Kidney glomerular epithelial cell (primary cell): ENCODE results near the gene STRN.
"Not testable (repeated sequence)": the region's sequence is repeated elsewhere in the genome, so short reads cannot be mapped to it uniquely, and the experiment has no call there.

ENCODE experiments used
- DNase-seq: peaks from one replicate; lab custom pipeline; 2025; lab: John Stamatoyannopoulos, UW

STRN gene

DNA sequence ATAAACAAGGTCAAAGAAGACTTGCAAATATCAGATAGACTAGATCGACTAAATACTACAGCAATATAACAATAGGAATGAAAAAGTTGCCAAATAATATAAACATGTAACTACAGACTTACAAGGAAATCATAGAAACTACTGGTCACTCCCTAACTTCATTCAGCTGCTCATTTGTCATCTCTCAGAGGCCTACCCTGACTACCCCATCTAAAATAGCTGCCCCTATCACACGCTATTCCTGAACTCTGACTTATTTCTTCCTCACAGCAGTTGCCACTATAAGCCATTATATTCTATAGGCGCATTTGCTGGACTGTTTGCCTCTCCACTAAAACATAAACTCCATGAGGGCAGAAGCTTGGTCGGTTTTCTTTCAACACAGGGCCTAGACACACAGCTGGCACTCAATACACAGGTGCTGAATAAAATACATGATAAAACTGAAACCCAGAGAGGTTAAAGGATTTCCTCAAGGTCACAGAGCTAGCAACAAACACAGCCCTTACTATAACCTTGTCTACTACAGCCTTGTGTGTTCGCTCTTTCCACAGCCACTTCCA, 1.8 kb downstream of the STRN start:
- DNase-seq: no peak

DNA sequence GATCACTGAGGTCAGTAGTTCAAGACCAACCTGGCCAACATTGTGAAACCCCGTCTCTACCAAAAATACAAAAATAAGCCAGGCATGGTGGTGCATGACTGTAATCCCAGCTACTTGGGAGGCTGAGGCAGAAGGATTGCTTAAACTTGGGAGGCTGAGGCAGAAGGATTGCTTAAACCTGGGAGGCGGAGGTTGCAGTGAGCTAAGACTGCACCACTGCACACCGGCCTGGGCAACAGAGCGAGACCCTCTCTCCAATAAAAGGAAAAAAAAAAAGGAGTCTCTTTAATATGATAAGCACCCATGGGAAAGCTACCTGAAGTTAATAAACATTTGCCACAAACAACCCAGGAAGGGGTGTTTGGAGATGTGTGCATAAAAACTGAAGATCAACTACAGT, 2.6 kb downstream of the STRN start:
- DNase-seq: no peak

DNA sequence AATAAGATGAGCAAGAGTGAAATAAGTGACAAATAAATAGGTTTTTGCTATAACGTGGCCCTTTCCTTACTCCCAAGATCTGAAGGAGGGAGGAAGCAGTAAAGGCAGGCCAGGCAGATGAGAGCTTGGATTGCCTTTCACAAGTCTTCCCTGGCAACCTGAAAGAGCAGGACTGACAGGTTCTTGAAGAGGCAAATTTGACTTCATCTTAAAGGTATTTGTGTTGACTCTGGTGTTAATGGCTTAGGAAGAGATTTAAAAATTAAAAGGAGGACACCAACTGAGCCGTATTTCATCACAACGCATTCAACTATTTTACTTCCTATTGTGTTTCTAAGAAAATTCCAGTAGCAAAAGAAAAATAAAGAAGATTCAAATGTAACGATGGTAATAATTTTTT, 3.2 kb downstream of the STRN start:
- DNase-seq: no peak

DNA sequence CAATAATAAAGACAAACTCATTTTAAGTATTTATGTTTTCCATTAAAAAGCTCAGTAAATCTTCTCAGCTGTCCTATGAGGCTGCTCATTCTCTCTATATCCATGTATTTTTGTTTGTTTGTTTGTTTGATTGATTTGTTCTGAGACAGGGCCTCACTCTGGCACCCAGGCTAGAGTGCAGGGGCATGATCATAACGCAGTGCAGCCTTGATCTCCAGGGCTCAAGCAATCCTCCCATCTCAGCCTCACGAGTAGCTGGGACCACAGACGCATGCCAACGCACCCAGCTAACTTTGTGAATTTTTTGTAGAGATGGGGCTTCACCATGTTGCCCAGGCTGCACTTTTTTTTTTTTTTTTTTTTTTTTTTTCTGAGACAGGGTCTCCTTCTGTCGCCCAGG, 5.6 kb downstream of the STRN start:
- DNase-seq: no peak

DNA sequence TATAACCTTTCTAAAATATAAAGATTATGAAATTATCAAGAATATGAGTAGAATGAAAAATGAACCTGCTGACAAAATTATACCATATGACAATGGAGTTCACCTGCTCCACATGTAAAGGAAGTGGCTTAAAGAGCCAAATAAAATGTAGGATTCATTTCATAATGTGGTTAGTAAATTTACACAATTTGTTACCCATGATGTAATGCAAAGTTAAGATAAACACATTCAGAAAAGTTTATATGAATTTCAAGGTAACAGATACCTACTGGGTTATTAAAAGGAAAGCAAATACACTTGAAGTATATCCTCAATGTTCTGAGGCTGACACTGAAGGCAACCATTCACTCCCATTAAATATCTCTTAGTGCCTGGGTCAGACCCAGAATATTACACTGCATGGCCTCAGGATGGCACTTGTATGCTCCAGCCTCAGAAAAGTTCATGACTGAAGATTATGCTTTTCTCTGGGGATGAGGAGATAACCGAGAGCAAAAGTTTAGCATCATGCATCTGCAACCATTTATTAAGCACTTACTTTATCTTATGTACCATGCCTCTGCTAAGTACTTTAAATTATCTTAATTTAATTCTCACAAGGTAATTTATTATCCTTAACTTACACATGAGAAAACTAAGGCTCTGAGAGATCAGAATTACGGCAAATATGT, 6.2 kb downstream of the STRN start:
- no peak for DNase-seq

DNA sequence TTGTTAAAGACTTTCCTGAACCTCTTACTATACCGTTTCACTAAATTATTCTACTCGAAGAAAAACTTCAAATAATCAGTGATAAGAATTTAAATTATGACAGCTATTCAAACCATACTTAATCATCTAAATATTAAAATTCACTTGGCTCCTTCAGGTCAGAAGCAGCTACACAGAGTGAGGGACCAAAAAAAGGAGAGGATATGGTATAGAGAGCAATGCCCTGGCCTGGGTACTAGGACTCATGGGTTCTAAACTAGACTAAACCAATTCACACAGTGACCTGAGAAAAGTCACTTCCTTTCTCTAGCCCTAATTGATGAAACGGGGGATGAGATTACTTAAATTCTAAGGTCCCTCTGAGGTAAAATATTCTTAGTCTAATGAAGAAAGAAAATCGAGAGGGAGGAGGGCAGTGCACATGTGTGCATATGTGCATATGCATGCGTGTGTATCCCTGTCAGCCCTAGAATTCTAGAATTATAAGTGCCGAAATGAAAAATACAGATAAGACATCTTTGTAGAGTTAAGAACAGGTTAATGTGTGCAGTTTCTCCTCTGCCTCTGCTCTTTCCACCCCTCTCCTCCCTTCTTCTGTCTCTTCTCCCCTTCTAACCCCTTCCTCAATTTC, 11.2 kb downstream of the STRN start:
- no peak for DNase-seq

DNA sequence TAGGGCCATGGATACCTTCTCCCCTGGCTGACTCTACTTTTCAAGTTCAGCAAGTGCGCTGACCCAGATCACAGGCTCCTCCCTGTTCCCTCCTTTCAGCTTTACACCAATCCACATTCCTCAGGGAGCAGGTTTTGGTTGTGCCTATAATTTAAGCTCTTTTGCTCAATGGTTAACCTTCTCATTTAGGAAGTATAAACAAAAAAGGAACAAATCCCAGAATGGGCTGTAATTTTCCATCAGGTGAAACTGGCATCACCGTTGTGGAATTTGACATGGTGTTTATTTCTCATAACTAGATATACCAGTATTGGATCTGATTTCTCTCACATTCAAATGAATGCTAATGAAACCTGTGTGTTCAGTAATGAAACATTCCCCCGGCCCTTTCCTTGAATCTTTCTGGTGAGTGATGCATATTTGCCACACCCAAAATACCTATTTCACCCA, 13.6 kb downstream of the STRN start:
- no peak for DNase-seq

DNA sequence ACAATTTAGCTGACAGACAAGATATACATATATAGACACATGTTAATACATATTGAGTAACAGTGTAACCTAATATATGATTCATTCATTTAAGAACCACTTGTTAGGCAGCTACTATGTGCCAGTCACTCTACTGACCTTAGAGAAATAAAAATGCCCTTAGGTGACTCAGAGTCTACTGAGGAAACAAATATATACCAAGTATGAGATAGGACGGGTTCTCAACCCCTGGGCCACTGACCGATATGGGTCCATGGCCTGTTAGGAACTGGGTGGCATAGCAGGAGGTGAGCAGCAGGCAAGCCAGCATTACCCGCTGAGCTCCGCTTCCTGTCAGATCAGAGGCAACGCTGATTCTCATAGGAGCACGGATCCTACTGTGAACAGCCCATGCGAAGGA, 14.8 kb downstream of the STRN start:
- no peak for DNase-seq

DNA sequence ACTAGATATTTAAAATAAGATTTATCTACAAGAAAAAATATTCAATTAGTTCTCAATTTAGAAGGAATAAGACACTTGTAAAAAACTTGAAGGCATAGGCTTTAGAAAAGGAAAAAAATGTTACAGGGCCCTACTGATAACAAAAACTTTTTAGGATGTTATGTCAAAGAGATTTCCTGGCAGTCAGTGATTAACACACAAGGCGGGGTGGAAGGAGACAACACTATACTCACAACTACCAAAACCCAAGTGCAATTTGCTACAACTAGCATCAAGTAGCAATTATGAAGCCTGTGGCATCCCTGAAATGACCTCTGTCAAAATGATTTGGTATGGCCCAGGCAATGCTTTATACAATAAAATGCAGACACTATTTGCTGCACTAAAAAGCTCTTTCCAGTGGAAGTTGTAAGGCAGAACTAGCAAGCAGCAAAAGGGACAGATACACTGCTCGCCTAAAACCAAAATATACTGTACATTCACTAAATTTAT, 15.3 kb downstream of the STRN start:
- no peak for DNase-seq

DNA sequence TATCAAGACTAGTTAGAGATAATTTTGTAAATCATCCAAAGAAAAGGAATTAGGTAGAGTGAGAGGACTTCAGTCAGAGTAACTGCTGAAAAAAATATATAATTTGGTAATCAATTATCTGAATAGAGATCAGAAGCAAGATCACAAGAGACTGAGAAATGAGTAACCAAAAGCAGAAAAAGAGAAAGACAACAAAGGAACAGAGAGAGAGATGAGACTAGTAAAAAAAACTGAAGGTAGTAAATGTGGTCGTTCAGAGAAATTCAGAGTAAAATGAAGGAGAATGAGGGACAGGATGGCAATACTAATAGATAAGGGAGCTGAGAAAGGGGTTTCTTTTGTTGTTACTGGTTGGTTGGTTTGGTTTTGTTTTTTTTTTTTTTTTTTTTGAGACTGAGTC, 16.5 kb downstream of the STRN start:
- DNase-seq: no peak

DNA sequence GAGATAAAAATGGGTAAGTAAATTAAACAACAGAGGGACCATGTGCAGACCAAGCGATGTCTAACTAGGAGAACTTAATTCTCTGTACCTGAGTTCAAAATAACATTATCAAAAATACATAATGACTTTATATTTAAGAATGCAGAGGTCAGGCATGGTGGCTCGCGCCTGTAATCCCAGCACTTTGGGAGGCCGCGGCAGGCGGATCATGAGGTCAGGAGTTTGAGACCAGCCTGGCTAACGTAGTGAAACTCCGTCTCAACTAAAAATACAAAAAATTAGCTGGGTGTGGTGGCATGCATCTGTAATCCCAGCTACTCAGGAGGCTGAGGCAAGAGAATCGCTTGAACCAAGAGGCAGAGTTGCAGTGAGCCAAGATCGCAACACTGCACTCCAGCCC, 21.1 kb downstream of the STRN start:
- not testable (repeated sequence) for DNase-seq

DNA sequence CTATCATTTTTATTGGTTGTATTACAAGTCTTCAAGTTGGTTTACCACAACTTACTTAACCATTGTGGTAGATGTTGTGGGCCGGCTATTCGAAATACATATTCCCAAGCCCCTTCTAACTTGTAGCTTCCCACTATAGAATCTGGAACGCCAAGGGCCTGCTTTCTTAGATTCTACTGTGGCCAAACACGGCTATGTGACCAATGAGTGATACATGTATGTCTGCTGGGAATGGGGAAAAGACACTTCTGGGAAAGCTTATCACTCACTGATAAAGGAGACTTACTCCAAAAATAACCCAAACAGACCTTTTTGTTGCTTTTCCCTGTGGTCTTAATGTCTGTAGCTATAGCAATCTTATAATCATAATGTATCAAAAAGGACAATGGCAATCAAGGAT, 24.5 kb downstream of the STRN start:
- no peak for DNase-seq

DNA sequence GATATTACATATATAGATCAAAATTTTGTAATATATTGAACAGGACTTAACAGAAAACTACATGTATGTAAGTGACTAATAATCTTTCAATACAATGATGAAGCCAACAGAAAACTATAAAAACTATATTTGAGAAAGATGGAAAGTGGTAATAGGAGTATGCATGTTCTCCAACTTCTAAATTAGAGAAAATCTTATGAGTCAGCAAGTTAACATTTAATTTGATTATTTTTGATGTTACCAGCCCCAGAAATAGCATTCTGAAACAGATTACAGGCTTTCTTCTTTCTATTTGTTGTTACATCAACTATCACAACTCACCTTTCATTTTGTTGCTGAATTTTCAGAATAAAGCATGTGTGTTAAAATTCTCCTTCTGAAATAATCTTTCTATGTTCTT, 29.8 kb downstream of the STRN start:
- not testable (repeated sequence) for DNase-seq

DNA sequence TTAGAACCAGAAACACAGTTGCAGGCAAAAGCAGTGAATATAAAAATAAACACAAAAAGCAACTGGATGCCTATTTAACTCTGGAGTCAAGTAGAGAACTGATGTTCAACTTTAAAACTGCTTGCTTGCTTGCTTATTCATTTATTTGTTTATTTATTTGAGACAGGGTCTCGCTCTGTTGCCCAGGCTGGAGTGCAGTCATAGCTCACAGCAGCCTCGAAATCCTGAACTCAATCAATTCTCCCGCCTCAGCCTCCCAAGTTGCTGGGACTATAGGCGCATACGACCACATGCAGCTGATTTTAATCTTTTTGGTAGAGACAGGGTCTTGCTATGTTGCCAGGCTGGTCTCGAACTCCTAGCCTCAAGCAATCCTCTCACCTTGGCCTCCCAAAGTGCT, 34.6 kb downstream of the STRN start:
- not testable (repeated sequence) for DNase-seq

DNA sequence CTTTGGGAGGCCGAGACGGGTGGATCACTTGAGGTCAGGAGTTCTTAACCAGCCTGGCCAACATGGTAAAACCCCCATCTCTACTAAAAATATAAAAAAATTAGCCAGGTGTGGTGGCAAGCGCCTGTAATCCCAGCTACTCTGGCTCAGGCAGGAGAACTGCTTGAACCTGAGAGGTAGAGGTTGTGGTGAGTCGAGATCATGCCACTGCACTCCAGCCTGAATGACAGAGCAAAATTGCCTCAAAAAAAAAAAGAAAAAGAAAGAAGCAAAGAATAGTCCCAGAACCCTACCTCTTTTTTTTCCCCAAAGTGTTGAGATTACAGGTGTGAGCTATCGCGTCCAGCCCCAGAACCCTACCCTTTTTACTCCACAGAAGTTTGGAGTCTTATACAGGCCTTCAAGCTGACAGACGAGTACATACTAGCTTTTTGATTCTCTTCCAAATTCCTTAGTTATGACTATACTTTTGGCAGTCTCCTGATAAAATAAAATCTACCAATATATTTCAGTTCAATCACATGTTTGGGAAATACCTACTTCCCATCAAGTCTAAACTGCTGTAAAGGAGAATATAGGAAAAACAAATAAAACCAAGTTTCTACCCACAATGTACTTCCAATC, 35.4 kb downstream of the STRN start:
- peak; percentile 41 for DNase-seq

DNA sequence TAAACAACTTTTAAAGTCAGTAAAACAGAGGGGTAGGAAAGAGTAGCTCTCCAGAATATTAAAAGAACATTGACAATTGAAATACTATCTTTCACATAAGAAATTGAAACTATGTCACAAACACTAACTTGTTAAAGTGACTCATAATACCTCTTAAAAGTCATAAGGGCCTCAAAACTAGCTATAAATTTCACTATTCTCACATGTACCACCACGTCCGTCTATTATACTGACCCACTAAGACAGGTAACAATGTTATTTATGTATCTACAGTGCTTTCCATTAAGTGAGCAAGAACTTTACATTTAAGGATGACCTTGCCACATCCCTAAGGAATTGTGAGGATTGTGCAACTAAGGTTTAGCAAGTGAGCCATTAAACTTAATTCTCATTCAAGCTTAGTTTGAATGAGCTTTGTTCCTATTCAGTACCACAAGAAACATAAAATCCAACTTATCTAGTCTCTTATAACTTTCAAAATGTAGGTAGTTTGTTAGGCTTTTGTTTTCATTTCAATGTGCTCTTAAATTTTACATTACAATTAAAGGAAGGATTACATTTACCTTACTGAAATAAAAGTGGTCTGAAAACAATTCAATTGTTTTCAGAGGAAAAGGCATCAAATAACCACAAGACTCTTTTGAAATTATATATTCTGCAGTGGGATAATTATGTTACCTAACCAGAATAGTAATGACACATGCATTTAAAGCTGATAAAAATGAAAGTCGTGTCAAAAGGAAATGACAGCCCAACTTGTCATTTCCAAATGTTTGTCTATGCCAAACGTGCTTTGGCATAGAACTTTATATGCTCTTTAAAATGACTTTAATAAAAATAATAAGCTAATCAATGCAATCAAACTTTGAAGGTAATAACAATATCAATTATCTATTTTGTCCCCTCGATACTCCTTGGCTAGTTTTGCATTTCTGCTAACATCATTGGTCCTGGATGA, 39.9 kb downstream of the STRN start:
- not testable (repeated sequence) for DNase-seq

DNA sequence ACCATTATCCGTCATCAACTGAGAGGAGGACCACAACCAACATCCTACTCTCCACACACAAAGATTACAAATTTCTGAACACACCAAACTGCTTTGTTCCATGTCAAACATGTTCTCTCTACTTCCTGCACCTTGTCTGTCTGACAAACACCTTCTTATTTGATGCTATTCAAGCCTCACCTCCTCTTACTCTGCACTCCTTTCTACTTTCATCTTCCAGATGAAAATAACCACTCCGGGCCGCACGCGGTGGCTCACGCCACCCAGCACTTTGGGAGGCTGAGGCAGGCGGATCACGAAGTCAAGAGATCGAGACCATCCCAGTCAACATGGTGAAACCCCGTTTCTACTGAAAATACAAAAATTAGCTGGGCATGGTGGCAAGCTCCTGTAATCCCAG, 43.7 kb downstream of the STRN start:
- DNase-seq: not testable (repeated sequence)

DNA sequence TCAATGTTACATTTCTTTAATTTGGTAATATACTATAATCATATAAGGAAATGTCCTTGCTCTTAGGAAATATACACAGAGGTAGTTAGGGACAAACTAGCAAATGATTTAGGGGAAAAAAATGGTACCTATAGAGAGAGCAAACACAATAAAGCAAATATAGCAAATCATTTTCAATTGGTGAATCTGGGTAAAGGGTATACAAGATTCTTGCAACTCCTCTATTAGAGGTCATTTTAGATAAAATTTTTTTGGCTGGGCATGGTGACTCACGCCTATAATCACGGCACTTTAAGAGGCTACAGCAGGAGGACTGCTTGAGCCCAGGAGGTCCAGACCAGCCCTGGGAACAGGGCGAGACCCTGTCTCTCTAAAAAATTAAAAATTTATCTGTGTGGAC, 44.4 kb downstream of the STRN start:
- no peak for DNase-seq

DNA sequence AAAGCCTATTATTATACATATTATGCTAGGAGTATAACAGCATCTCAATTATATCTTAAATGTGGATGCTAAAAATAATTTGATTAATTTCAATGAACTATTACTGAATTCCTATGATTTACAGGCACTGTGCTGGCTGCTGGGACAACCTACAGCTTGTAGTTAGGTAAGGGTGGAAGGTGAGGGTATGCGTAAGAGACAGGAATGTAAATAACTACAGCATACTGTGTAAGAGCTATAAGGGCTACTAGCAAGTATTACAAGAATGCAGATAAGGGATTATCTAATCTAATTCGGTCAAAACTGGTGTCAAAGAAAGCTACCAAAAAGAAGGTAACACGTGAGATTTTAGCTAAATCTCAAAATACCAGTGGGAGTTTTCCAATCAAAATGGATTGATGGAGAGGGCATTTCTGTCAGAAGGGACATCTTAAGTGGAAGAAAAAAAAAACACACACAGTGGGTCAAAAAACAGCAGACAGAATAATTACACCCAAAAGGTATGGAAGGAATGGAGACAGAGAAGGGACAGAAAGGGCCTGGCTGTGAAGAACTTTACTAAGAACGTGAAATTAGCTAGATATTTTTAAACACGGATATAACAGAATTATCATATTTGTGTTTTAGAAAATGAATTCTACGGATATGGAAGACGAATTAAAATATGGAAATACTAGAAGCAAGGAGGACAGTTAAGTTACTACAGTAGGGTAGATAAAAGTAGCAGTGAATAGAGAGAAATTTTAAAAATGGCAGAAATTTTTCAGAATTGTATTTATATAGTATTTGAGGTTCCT, 47.1 kb downstream of the STRN start:
- DNase-seq: no peak

DNA sequence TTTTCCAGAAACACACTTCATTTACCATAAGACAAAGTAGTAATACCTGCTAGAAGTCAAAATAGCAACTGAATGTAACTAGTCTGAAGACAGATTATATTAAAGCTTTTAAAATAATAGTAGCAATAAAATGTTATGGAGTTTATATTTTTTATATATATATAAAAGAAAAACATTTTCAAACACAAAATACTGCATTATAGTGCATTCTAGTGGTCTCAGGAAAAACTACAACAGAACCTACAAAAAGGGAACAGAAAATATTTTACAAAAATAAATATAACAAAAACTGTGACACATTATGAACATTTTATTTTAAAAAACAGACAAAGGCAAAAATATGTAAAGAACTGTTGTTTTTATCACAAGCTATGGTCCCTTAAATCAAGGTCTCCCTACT, 48.0 kb downstream of the STRN start:
- DNase-seq: no peak

DNA sequence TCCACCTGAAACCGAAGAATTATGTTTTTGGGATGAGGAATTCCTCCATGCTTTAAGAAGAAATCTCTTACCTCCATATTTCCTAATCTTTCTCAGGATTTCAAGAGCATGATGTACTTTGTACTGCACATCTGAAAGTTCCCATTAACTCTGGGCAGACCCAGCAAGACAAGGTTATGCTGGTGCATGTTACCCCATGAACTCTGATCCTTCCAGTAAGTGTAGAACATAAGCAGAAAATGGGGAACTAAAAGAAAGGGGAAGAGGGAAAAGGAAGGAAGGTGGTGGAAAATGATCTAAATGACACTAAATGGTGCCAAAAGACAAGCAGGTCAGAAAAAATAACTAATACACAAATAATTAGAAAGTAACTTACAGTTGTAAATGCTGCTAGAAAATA, 50.7 kb downstream of the STRN start:
- no peak for DNase-seq
